HG03139 (cell line): ENCODE measurements around the gene ANK2.

Experiments
- ATAC-seq: cut with Tn5 transposase; IDR thresholded peaks from one replicate; pipeline ENCODE4 v1.9.1; 2021; ENCODE audit not compliant: unreplicated experiment

The ANK2 gene

GRCh38 chr4:113088050-113088449, 38.6 kb downstream of the ANK2 start:
- no peak for ATAC-seq

DNA sequence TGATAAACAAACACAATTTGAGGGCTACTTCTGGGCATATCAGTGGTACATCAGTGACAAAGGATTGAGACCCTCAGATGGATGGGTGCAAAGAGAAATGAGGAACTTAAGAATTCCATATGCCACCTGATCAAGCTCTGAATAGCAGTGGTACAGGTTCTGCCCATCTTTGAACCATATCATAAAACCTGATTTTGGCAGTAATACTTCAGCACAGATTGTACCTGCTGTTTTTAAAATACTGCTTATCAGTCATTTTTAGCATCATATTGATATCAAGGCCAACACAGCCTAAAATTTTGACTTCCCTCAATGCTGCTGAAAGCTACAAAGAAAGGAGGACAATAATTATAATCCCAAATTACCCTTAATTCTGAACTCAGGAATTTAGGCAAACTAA, 41.5 kb downstream of the ANK2 start:
- no peak for ATAC-seq

- ATAC-seq = no peak
Observed at GRCh38 chr4:113094331-113094730, 44.9 kb downstream of the ANK2 start.

GRCh38 chr4:113094802-113095201, 45.3 kb downstream of the ANK2 start:
- ATAC-seq = no peak

DNA sequence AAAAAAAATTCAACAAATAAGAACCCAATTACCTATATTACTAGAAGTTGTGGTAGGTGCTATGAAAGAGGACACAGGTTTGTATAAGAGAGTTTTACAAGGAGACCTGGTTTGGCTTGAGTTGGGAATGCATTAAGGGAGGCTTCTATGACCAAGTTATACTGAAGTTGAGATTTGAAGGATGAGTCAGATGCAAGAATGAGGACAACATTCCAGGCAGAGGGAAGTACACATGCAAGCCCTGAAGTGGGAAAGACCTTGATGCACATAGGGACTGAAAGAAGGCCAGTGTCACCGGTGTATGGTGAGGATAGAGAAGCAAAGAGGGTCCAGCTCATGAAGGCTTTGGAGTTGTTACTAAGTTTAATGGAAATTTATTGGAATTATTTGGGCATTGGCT, 52.2 kb downstream of the ANK2 start:
- ATAC-seq = no peak

- no peak for ATAC-seq
Observed at GRCh38 chr4:113103556-113103955, 54.1 kb downstream of the ANK2 start.

- no peak for ATAC-seq
Observed at GRCh38 chr4:113106108-113106507, 56.7 kb downstream of the ANK2 start.

- no peak for ATAC-seq
Observed at GRCh38 chr4:113109106-113109718, 59.8 kb downstream of the ANK2 start.

- no peak for ATAC-seq
Observed at GRCh38 chr4:113112338-113112978, 63.0 kb downstream of the ANK2 start.

GRCh38 chr4:113113151-113113550, 63.7 kb downstream of the ANK2 start:
- ATAC-seq = no peak

- ATAC-seq = no peak
Observed at GRCh38 chr4:113114884-113115283, 65.4 kb downstream of the ANK2 start.

- ATAC-seq = no peak
Observed at GRCh38 chr4:113116414-113117357, 67.2 kb downstream of the ANK2 start.

DNA sequence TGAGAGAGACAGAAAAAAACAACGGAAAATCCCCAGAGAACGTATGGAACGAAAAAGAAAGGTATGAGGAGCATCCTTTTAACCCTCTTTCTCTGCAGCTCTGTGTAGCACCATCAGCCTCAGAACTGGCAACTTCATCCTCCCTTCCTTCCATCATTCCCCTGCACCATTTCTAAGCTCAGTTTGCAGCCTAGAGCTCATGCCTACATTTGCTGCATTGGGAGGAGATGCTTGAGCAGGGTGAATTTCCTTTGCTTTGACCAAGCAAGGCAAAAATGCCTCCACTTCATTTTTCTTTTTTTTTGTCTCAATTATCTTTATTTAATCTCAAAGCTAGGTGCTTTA, 67.9 kb downstream of the ANK2 start:
- ATAC-seq = no peak

DNA sequence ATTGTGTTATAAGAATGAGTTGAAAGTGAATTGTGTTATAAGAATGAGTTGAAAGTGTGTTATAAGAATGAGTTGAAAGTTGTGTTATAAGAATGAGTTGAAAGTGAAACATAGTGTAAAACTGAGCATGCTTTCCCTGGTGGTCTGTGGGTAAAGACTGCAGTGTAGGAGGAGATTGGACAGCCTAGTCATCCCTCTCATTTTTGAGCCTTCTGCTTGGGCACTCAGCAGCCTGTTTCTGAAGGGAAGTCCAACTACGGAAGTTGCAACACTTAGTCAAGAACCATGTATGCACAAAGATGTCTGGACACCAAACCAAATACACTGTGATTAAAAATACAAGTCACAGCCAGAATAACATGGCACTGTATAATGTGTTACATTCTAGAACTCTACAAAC, 72.6 kb downstream of the ANK2 start:
- no peak for ATAC-seq

- ATAC-seq = no peak
Observed at GRCh38 chr4:113125418-113125817, 76.0 kb downstream of the ANK2 start.

GRCh38 chr4:113131136-113131535, 81.7 kb downstream of the ANK2 start:
- no peak for ATAC-seq

DNA sequence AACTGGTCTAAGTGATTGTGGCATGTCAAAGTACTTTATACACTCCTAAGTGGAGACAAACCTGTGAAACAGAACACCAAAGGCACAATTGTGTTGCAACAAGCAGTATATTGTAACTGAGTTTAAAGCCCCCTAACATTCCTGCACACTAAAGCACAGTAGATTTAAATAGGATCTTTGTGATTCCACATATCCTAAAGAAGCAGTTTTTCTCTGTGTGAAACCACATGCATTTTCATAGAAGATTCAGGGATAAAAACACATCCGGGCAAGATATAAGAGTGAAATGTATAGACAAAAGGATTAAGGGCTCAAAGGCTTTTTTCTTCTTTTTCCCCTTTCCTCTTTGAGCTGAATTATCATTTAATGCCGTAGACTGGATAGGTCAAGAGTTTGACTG, 82.2 kb downstream of the ANK2 start:
- ATAC-seq = no peak

DNA sequence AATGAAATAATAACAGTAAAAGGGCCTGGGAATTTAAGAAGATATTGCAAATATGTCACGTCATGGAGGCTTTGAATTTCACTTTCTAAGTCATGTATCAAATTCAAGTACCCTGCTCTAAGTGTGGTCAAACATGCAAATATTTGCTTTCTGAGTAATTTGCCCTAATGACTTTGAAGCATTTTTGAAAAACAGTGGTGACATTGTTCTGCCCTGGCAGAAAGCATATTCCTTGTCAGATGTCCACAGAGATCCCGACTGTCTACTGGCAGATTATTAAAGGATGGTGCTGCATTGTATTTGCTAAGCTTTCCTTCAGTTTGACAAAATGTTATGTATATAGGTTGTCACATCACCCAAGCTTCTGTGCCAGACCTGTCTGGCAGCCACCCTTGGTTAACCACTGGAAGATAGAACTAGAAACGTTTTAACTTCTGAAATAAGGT, 92.5 kb downstream of the ANK2 start:
- ATAC-seq = no peak

DNA sequence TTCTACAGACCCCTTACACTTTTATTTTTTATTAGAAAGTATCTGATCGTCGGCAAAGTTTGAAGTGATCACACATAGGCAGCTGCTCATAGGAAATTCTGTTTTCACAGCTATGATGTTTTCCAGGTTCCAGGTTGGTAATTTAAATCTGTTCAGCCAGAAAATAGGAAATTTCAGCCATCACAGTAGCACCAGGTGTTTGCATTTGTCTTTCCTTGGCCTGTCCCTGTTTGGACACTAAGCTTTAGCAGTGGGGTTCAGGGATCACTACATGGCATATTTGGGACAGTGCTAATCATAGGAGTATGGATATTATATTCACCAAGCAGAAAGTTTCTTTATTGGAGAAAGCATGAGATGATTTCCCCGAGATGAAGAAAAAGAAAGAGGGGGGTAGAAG, 92.9 kb downstream of the ANK2 start:
- ATAC-seq = no peak

GRCh38 chr4:113144091-113144490, 94.6 kb downstream of the ANK2 start:
- ATAC-seq = no peak

DNA sequence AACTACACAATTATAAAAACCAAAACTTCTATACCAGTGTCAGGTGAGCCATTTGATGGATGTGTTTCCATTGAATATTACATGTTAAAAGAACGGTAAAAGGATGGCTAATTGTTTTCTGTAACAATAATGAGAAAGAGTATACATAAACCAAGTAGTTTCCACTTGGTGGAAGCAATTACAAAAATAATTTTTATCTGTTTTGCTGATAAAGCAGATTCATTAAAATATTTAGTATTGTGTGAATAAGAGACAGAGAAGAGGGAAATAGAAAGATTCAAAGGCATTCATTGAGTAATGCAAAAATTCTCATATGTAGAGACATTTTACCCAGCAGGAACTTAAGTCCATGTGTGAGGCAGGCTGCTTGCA, 95.7 kb downstream of the ANK2 start:
- no peak for ATAC-seq
